A549 (cell line): ENCODE data around the gene ADAR.

Experiments used
- EP300 ChIP-seq, 2 experiments: fragments of >200 bp; sonication (Bioruptor Twin); formaldehyde crosslinking; IDR thresholded peaks; 2 replicates in 1 of 2; 3 replicates in 1 of 2; pipeline ENCODE4 v1.6.1; 2016 to 2017
- KDM5A ChIP-seq: fragments of 200-600 bp; sonication (generic); IDR thresholded peaks from 2 replicates; pipeline ENCODE4 v1.6.1; 2016; ENCODE audit warnings: antibody characterized with exemption, mild to moderate bottlenecking
- NPAS2 ChIP-seq: fragments of 250-450 bp; sonication (Bioruptor Pico); IDR thresholded peaks from 2 replicates; pipeline ENCODE4 v1.8.0; 2022; ENCODE audit warnings: mild to moderate bottlenecking, moderate library complexity, borderline replicate concordance
- RAD21 ChIP-seq, 2 experiments: fragments of >200 bp in 1 of 2; sonication (Bioruptor Twin) in 1 of 2; formaldehyde crosslinking in 1 of 2; IDR thresholded peaks in 1 of 2; conservative IDR thresholded peaks in 1 of 2; 2 replicates in 1 of 2; 3 replicates in 1 of 2; pipeline ENCODE4 v1.6.1; 2012 to 2018; ENCODE audit warnings: inconsistent platforms in 1 of 2
- SMC3 ChIP-seq: fragments of >200 bp; sonication (Bioruptor Twin); formaldehyde crosslinking; IDR thresholded peaks from 3 replicates; pipeline ENCODE4 v1.6.1; 2018; ENCODE audit warnings: inconsistent platforms
- TF ChIP-seq, protein P1 (sequence below): fragments of >200 bp; sonication (Bioruptor Twin); formaldehyde crosslinking; IDR thresholded peaks from 3 replicates; pipeline ENCODE4 v1.5.1; 2016
- TF ChIP-seq, protein P2 (sequence below): IDR thresholded peaks from 2 replicates; pipeline ENCODE4 v1.6.1; 2012

DNA sequence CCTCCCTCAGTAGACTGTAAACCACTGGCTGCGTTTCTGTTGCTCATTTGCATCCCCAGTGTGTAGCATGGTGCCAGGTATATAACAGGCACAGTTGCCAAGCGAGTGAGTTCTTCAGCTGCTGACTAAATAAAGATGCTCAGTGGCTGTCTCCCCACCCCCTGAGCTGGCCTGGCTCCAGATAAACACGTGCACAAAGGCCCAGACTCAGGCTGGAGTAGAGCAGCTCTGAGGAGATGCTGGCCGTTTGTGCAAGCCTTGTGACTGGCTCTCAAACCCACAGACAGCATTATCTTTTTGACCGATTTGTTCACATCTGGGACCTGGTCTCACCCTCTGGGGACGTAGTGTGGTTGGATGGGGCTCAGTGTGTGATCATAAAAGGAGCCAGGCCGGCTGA is 33.3 kb downstream of the ADAR start:
- TF ChIP-seq, protein P1, sequence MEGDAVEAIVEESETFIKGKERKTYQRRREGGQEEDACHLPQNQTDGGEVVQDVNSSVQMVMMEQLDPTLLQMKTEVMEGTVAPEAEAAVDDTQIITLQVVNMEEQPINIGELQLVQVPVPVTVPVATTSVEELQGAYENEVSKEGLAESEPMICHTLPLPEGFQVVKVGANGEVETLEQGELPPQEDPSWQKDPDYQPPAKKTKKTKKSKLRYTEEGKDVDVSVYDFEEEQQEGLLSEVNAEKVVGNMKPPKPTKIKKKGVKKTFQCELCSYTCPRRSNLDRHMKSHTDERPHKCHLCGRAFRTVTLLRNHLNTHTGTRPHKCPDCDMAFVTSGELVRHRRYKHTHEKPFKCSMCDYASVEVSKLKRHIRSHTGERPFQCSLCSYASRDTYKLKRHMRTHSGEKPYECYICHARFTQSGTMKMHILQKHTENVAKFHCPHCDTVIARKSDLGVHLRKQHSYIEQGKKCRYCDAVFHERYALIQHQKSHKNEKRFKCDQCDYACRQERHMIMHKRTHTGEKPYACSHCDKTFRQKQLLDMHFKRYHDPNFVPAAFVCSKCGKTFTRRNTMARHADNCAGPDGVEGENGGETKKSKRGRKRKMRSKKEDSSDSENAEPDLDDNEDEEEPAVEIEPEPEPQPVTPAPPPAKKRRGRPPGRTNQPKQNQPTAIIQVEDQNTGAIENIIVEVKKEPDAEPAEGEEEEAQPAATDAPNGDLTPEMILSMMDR: no peak
- TF ChIP-seq NPAS2 (CRISPR knock-in tag) (no peak), RAD21 (conservative IDR thresholded peaks at IDR 0.05 in 1 of 2, IDR thresholded peaks at IDR 0.05 in 1 of 2) (no peak), KDM5A (no peak), SMC3 (no peak), EP300 (IDR thresholded peaks at IDR 0.05) (no peak)
- TF ChIP-seq, protein P2, sequence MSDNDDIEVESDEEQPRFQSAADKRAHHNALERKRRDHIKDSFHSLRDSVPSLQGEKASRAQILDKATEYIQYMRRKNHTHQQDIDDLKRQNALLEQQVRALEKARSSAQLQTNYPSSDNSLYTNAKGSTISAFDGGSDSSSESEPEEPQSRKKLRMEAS: no peak
